Right hindlimb (tissue), 1 donor: ENCODE data around the gene BCHE.

Source experiments
- DNase-seq: peaks from one replicate; pipeline ENCODE4 v3.0.0-alpha.2; 2018

The BCHE gene

DNA sequence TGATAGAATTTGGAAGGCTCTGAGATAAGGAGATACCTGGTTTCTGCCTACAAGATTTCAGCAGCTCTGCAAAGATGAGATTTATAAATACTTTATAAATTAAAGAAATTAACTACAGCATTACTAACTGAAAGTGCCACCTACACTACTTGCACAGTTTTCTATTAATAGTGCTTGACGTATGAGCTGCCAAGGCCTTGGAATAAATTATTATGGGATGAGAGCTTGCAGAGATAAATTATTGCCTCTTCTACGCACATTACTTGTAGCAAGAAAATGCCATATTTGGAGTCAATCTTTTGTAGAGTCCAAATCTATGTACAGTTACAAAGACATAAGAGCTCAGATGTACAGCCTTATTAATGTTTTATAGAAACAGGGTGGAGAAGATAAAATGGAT is 89.1 kb downstream of the BCHE start:
- DNase-seq, result no peak

DNA sequence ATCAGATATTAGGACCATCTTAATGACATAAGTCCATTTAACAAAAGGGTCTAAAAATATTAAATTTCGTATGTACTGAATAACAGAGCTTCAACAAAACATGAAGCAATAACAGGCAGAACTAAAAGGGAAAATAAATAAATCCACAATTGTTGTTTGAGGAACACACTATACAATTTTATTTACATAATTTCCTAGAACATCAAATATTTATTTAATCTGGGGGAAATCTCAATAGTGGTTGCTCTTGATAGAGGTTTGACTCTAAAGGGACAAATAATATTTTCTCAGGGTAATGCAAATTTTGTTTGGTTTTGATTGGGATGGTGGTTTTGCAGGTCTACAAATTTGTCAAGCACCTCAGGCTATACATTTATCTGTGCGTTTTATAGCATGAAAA is 90.3 kb downstream of the BCHE start:
- no peak for DNase-seq

DNA sequence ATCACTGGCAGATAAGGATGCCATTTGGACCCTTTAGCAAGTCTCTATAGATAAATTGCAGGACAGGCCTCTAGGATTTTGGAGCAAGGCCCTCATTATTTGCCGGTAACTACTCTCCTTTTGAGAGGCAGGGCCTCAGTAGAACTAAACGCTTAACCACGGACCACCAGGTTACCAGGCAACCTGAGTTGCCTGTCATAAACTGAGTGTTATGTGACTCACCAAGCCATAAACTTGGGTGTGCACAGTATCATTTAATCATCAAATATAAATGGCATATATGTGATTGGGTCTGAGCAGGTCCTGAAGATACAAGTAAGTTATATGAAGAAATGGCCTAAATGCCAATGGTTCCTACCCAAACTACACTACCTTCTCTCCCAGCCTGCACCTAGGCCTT is 93.2 kb downstream of the BCHE start:
- DNase-seq, result no peak

DNA sequence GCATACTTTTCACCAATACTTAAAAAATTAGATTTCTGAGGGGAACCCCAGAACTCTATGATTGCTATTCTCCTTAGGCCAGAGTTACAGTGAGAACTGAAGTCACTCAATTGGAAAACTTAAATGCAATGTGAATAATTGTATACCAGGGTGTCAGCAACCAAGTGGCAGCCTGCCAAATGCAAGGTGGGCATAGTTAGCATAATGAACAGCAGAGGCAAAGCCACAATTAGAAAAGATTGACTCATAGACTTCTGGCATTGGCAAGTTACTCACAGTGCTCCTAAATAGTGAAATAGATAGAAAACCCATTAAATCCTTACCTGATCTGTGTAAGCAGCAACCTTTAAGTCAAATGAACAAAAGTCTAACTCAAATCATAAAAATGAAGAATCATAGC is 94.9 kb downstream of the BCHE start:
- no peak for DNase-seq

DNA sequence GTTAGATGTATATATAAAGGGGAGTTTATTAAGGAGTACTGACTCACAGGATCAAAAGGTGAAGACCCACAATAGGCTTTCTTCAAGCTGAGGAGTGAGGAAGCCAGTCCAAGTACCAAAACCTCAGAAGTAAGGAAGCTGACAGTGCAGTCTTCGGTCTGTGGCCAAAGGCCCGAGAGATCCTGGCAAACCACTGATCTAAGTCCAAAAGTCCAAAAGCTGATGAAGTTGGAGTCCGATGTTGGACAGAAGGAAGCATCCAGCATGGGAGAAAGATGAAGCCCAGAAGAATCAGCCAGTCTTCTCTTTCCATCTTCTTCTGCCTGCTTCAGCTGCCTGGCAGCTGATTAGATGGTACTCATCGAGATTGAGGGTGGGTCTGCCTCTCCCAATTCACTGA is 107.5 kb downstream of the BCHE start:
- no peak for DNase-seq

DNA sequence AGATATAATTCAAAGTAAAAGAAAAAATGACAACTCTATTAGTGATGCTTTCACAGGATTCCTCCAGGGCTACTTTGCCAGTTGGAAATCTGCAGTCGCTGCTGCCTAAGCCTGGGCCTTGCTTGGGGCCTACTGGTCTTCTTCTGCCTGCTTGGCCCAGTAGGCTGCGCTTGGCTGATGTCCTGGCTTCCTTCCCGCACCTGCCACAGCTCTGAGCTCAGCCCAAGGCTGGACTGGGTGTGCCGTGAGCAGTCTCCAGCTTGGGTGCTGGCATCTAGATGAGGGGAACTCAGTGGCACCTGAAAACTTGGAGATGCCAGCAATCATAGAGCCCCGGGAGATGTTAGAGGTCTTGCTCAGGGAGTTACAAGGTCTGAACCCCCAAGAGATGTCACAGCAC is 108.3 kb downstream of the BCHE start:
- no peak for DNase-seq

DNA sequence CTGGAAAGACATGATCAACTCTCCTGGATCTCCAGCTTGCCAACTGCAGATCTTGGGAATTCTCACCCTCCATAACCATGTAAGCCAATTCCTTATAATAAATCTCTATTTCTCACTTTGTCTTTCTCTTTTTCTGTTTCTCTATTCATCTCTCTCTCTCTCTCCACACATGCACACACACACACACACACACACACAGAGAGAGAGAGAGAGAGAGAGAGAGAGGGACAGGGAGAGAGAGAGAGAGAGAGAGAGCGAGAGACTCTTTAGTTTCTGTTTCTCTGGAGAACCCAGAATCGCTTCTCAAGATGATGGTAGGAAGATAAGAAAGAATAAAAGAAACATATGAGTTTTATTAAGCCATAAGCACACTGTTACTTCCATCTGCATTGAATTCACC is 111.9 kb downstream of the BCHE start:
- DNase-seq, result no peak
